Astrocyte of the cerebellum (primary cell): ENCODE measurements around the gene GNB5.

Experiments
- DNase-seq: peaks from one replicate; pipeline ENCODE4 v3.0.0-alpha.2; 2011; ENCODE audit warnings: low read depth
- H3K4me3 ChIP-seq: 2 replicates; pipeline ENCODE4 v1.5.1; 2011; ENCODE audit warnings: mild to moderate bottlenecking, low read depth, low read length, moderate library complexity
- in situ Hi-C: cut with HindIII; loops from 2 replicates; pipeline ENCODE4 v1.10.0; 2017; ENCODE audit warnings: low sequenced_read_pairs
- TF ChIP-seq, protein P1 (sequence below): IDR thresholded peaks from 2 replicates; pipeline ENCODE4 v1.5.1; 2012; ENCODE audit warnings: low read length, low read depth, moderate library complexity, mild to moderate bottlenecking; ENCODE audit errors: missing control alignments

Gene GNB5

DNA sequence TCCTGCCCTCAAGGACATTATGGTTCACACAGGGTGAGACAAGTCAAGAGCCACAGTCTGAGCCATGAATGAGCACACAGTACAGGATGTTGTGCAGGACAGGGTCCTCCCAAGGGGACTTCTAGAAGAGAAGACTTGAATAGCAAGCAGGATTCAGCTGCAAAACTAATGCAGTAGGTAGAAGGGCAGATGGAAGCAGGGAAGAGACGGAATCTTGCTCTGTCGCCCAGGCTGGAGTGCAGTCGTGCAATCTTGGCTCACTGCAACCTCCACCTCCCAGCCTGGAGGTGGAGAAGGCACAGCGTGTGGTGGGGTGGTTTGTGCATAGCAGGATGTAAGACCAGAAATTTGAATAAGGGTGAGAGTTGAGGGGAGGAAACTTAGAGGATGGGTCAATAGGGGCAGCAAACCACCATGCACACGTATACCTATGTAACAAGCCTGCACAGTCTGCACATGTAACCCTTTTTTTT lies 86.6 kb downstream of the GNB5 start:
- TF ChIP-seq, protein P1, sequence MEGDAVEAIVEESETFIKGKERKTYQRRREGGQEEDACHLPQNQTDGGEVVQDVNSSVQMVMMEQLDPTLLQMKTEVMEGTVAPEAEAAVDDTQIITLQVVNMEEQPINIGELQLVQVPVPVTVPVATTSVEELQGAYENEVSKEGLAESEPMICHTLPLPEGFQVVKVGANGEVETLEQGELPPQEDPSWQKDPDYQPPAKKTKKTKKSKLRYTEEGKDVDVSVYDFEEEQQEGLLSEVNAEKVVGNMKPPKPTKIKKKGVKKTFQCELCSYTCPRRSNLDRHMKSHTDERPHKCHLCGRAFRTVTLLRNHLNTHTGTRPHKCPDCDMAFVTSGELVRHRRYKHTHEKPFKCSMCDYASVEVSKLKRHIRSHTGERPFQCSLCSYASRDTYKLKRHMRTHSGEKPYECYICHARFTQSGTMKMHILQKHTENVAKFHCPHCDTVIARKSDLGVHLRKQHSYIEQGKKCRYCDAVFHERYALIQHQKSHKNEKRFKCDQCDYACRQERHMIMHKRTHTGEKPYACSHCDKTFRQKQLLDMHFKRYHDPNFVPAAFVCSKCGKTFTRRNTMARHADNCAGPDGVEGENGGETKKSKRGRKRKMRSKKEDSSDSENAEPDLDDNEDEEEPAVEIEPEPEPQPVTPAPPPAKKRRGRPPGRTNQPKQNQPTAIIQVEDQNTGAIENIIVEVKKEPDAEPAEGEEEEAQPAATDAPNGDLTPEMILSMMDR, result no peak
- no peak for DNase-seq
- in situ Hi-C loops, result no loop called here
- H3K4me3 ChIP-seq, result no peak overlapping the region

DNA sequence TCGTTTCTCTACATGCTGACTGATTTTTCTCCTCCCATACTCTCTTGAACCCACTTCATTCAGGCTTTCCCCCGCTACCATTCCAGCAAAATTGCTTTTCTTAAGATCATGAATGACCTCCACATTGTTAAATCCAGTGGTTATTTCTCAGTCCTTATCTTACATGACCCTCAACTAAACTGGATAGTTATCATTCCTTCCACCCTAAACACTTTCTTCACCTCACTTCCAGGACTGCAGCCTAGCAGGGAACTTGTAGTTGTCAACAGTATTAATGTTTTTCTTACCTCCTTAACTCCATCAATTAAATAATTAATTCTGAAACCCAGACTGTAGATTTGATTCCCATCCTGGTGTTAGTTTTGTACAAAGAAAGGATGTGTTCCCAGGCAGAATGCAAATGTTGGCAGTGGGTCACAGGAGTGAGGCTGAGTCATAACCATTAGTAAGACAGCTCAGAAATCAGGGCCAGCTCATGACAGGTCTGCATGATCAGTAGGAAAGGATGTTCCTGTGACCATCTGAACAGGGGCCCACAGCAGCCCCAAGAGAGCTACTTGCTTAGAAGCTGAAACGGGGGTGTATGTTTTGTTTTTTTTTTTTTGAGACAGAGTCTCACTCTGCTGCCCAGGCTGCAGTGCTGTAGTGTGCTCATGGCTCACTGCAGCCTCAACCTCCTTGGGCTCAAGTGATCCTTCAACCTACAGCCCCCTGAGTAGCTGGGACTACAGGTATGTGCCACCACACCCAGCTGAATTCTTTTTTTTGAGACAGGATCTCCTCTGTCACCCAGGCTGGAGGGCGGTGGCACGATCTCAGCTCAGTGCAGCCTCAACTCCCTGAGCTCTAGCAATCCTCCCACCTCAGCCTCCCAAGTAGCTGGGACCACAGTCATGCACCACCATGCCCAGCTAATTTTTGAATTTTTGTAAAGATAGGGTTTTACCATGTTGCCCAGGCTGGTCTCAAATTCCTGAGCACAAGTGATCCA lies 87.7 kb downstream of the GNB5 start:
- no peak overlapping the region for H3K4me3 ChIP-seq
- TF ChIP-seq, protein P1, result no peak
- DNase-seq, result peak; percentile 96
- in situ Hi-C loops, result no loop called here

DNA sequence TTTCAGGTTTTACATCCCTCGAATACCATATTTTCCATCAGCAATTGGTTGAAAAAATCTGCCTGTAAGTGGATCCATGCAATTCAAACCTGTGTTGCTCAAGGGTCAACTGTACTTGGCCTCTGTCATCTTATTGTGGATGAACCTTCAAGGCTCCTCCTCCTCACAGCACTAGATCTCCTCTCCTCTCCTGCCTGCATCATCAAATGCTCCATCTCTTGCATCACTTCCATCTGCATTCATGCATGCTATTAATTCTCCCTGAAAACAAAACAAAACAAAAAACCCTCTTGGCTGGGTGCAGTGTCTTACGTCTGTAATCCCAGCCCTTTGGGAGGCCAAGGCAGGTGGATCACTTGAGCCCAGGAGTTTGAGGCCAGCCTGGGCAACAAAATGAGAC lies 88.7 kb downstream of the GNB5 start:
- no peak overlapping the region for H3K4me3 ChIP-seq
- in situ Hi-C loops, result no loop called here
- peak; percentile 63 for DNase-seq
- TF ChIP-seq, protein P1, result no peak

DNA sequence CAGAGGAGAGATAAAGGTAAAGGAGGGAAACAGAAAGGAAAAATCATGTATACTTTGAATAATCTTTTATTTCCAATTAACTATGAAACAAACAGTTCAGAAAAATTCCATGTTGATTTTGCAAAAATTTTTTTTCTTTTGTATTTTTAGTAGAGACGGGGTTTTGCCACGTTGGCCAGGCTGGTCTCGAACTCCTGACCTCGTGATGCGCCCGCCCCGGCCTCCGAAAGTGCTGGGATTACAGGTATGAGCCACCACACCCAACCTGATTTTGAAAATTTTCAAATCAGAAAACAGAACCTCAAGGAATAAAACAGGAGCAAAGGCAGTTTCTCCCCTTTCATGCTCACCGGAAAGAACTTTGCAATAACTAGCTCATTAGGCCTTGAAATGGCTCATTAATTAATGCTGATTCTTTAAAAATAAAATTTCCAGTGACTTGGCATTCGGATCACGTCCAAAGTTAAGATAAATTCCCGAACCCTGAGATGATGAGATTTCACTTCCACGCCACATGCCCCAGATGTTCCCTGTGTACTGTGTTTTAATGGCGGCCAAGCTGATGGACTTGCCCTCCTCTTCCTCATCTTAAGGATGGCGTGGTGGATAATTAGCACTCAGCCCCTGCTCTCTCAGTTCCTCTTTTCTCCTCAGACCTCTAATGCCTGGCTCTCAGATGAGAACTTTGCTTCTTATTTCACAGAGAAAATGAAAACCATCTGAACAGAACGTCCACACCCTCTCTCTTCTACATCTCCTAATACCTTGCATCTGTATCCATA lies 89.5 kb downstream of the GNB5 start:
- in situ Hi-C loops, result no loop called here
- H3K4me3 ChIP-seq, result no peak overlapping the region
- no peak for DNase-seq
- TF ChIP-seq, protein P1, result no peak

DNA sequence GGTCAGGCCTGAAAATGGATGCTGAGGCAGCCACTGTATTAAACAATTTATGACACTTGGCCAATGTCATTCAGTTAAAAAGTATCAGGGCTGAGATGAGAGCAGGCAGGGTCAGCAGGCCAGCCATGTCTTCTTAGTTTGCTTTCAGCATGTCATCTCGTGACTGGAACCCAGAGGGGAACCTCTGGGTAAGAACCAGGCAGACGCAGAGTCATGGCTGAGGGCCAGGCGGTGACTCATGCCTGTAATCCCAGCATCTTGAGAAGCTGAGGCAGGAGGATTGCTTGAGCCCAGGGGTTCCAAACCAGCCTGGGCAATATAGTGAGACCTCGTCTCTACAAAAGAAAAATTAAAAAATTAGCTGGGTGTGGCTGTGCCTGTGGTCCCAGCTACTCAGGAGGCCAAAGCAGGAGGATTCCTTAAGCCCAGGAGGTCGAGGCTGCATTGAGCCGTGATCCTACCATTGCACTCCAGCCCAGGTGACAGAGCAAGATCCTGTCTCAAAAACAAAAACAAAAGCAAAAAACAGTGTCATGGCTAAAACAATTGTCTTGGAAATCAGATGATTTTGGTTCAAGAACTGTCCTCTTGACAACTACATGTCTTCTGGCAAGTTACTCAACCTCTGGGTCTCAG lies 90.3 kb downstream of the GNB5 start:
- in situ Hi-C loops, result no loop called here
- TF ChIP-seq, protein P1, result no peak
- H3K4me3 ChIP-seq, result no peak overlapping the region
- DNase-seq, result peak; percentile 74

DNA sequence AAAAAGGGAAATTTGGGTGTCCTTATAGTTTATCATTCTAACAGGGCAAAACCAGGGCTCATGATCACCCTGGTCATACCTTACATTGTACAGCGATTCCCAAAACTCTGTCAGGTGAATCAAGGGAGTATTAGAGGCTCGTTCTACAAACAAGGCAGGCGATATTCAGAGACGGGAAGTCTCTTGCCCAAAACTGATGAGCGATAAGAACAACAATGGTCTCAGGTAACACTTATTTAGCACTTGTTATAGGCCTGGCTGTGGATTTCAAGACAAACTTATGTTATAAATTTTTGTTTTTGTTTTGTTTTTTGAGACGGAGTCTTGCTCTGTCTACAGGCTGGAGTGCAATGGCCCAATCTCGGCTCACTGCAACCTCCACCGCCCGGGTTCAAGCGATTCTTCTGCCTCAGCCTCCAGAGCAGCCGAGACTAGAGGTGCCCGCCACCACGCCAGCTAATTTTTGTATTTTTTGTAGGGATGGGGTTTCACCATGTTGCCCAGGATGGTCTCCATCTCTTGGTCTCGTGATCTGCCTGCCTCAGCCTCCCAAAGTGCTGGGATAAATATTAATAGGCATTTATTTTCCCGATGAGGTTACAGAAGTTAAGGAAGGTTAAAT lies 91.4 kb downstream of the GNB5 start:
- in situ Hi-C loops, result no loop called here

More for the DNA sequence above, 91.4 kb downstream of the GNB5 start:
- DNase-seq, result no peak
- H3K4me3 ChIP-seq, result no peak overlapping the region
- TF ChIP-seq, protein P1, result no peak
